Measurements from ENCODE around the gene TRAPPC2L.

- TF ChIP-seq POLR2A (IDR thresholded peaks at IDR 0.05; ENCODE audit: low read depth, low read length) (no peak), CTCF (IDR thresholded peaks at IDR 0.05 in 2 of 3, conservative IDR thresholded peaks at IDR 0.05 in 1 of 3; ENCODE audit: control insufficient read depth in 2 of 3, extremely low read depth in 1 of 3, insufficient read depth in 1 of 3, low read depth in 3 of 3, low read length in 3 of 3) (no peak), FOXK2 (IDR thresholded peaks at IDR 0.05) (no peak), ZNF384 (IDR thresholded peaks at IDR 0.05; ENCODE audit: borderline replicate concordance, low read depth, low read length) (no peak), PRDM15 (CRISPR knock-in tag; IDR thresholded peaks at IDR 0.05) (no peak), JUND (IDR thresholded peaks at IDR 0.05; ENCODE audit: low read depth, low read length) (no peak), TCF12 (IDR thresholded peaks at IDR 0.05; ENCODE audit: low read depth, low read length) (no peak), FOS (IDR thresholded peaks at IDR 0.05; ENCODE audit: borderline replicate concordance, extremely low read depth, insufficient read length) (no peak), JUNB (IDR thresholded peaks at IDR 0.05) (no peak), EGR1 (IDR thresholded peaks at IDR 0.05; ENCODE audit: borderline replicate concordance in 1 of 2, low read depth in 2 of 2, low read length in 2 of 2) (no peak), TAF1 (IDR thresholded peaks at IDR 0.05; ENCODE audit: borderline replicate concordance, low read depth, low read length) (no peak)
- TF ChIP-seq, protein P1, sequence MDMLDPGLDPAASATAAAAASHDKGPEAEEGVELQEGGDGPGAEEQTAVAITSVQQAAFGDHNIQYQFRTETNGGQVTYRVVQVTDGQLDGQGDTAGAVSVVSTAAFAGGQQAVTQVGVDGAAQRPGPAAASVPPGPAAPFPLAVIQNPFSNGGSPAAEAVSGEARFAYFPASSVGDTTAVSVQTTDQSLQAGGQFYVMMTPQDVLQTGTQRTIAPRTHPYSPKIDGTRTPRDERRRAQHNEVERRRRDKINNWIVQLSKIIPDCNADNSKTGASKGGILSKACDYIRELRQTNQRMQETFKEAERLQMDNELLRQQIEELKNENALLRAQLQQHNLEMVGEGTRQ (IDR thresholded peaks at IDR 0.05; ENCODE audit: borderline replicate concordance, low read depth, low read length), result no peak
Measured at GRCh38 chr16:88878356-88878755, 21.4 kb downstream of the TRAPPC2L start.

All from GM12878 (cell line).